Mesenchymal stem cell (in vitro differentiated cells and primary cell): ENCODE measurements around the gene PBOV1.

Experiments
- DNase-seq: peaks from one replicate; pipeline ENCODE4 v3.0.0-alpha.2; 2013
- H2AFZ ChIP-seq: one replicate; pipeline ENCODE4 v1.6.1; 2013; ENCODE audit warnings: low read depth, mild to moderate bottlenecking, control low read depth, inconsistent platforms, low read length, moderate library complexity
- H2AK5ac ChIP-seq: 2 replicates; pipeline ENCODE4 v1.6.1; 2013; ENCODE audit warnings: low read length, moderate library complexity, mild to moderate bottlenecking, inconsistent platforms; ENCODE audit not compliant: severe bottlenecking
- H2BK120ac ChIP-seq: one replicate; pipeline ENCODE4 v1.6.1; 2013; ENCODE audit warnings: low read depth, mild to moderate bottlenecking, inconsistent platforms, low read length, moderate library complexity
- H2BK12ac ChIP-seq, 2 experiments: one replicate each; pipeline ENCODE4 v1.6.1; 2013; ENCODE audit warnings: inconsistent platforms in 2 of 2, low read length in 2 of 2, mild to moderate bottlenecking in 2 of 2, moderate library complexity in 2 of 2, control low read depth in 1 of 2
- H2BK15ac ChIP-seq: one replicate; pipeline ENCODE4 v1.6.1; 2013; ENCODE audit warnings: mild to moderate bottlenecking, low read depth, inconsistent platforms; ENCODE audit not compliant: poor library complexity, severe bottlenecking
- H2BK5ac ChIP-seq: 2 replicates; pipeline ENCODE4 v1.6.1; 2013; ENCODE audit warnings: low read depth, mild to moderate bottlenecking, low read length, control low read depth, inconsistent platforms; ENCODE audit not compliant: poor library complexity, severe bottlenecking
- H3K14ac ChIP-seq, 2 experiments: one replicate each; pipeline ENCODE4 v1.6.1; 2013; ENCODE audit warnings: inconsistent platforms in 2 of 2, low read length in 2 of 2, control low read depth in 1 of 2, mild to moderate bottlenecking in 1 of 2, moderate library complexity in 1 of 2
- H3K18ac ChIP-seq, 2 experiments: one replicate each; pipeline ENCODE4 v1.6.1; 2013; ENCODE audit warnings: inconsistent platforms in 2 of 2, low read length in 2 of 2, control low read depth in 1 of 2, low read depth in 1 of 2, mild to moderate bottlenecking in 1 of 2
- H3K23ac ChIP-seq, 2 experiments: one replicate each; pipeline ENCODE4 v1.6.1; 2013; ENCODE audit warnings: inconsistent platforms in 2 of 2, low read length in 2 of 2, mild to moderate bottlenecking in 2 of 2, moderate library complexity in 2 of 2, control low read depth in 1 of 2
- H3K27ac ChIP-seq: 2 replicates; pipeline ENCODE4 v1.5.1; 2013; ENCODE audit warnings: mild to moderate bottlenecking, moderate library complexity, low read length, control low read depth, inconsistent platforms; ENCODE audit not compliant: poor library complexity, severe bottlenecking
- H3K27me3 ChIP-seq, 2 experiments: 2 replicates each; pipeline versions ENCODE4 v1.6.1 to v1.7.0; 2013; ENCODE audit warnings: low read length in 2 of 2, mild to moderate bottlenecking in 2 of 2, moderate library complexity in 2 of 2, control low read depth in 1 of 2, inconsistent platforms in 1 of 2; ENCODE audit not compliant: control insufficient read depth in 1 of 2, insufficient read depth in 1 of 2
- H3K36me3 ChIP-seq, 2 experiments: 2 replicates each; pipeline versions ENCODE4 v1.6.1 to v1.7.0; 2013; ENCODE audit warnings: low read length in 2 of 2, control low read depth in 1 of 2, inconsistent platforms in 1 of 2, low read depth in 1 of 2, mild to moderate bottlenecking in 1 of 2; ENCODE audit not compliant: insufficient read depth in 2 of 2, control insufficient read depth in 1 of 2
- H3K4ac ChIP-seq, 2 experiments: one replicate each; pipeline ENCODE4 v1.6.1; 2013; ENCODE audit warnings: inconsistent platforms in 2 of 2, low read length in 2 of 2, mild to moderate bottlenecking in 2 of 2, moderate library complexity in 2 of 2, control low read depth in 1 of 2, low read depth in 1 of 2
- H3K4me1 ChIP-seq: 2 replicates; pipeline ENCODE4 v1.6.1; 2013; ENCODE audit warnings: low read depth, low read length, control low read depth; ENCODE audit not compliant: control insufficient read depth, insufficient read depth
- H3K4me2 ChIP-seq: 2 replicates; pipeline ENCODE4 v1.6.1; 2013; ENCODE audit warnings: low read length, mild to moderate bottlenecking, inconsistent platforms; ENCODE audit not compliant: poor library complexity, severe bottlenecking
- H3K4me3 ChIP-seq, 2 experiments: 2 replicates each; pipeline versions ENCODE4 v1.5.1 to v1.7.0; 2013; ENCODE audit warnings: low read length in 2 of 2, mild to moderate bottlenecking in 2 of 2, control low read depth in 1 of 2, low read depth in 1 of 2; ENCODE audit not compliant: insufficient read depth in 1 of 2
- H3K79me1 ChIP-seq: replicated peaks from 2 replicates; pipeline ENCODE4 v1.6.1; 2013; ENCODE audit warnings: mild to moderate bottlenecking, control low read depth, low read length, inconsistent platforms; ENCODE audit not compliant: poor library complexity, severe bottlenecking
- H3K9ac ChIP-seq: 2 replicates; pipeline ENCODE4 v1.7.0; 2013; ENCODE audit warnings: mild to moderate bottlenecking, low read length, moderate library complexity
- H3K9me3 ChIP-seq: 2 replicates; pipeline ENCODE4 v1.7.0; 2013; ENCODE audit warnings: mild to moderate bottlenecking, low read length; ENCODE audit not compliant: control insufficient read depth
- H4K8ac ChIP-seq: one replicate; pipeline ENCODE4 v1.6.1; 2013; ENCODE audit warnings: inconsistent platforms, mild to moderate bottlenecking, low read length, moderate library complexity
- H4K91ac ChIP-seq: one replicate; pipeline ENCODE4 v1.6.1; 2013; ENCODE audit warnings: mild to moderate bottlenecking, low read length, inconsistent platforms
- WGBS: methylation state at CpG from one replicate; pipeline ENCODE4 v1.1.7; 2013; ENCODE audit warnings: mixed read lengths; 5-methylcytosine and 5-hydroxymethylcytosine counted together

PBOV1 gene

DNA sequence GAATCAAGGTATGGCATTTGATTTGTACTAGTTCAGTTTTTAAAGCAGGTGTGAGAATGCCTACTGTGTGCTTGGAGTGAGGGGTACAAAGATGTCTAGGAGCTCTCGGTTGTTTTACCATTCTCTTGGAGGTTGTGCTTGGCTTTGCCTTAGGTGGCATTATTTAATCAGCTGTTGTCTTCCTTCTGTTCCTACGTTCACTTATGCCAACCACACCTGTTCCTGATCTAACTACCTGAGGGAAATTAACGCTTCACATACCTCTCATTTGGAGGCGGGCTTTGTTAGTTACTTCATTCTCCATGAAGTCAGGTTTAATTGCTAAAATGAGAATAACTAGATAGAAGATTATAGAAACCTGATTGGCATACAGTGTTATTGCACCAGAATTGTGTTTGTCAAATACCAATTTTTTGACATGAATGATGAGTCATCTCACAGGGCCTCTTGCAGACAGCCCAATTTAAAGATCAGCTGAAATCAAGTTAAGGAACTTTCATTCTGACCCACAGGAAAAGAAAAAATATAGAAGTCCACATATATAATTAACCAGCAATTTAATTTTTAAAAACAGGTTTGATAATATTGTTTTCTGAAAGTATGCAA, 24.8 kb upstream of the PBOV1 start:
- no peaks in the 10 kb centered on the region for H3K36me3 ChIP-seq
- no peak overlapping the region for H2BK15ac ChIP-seq
- no peak overlapping the region for H3K23ac ChIP-seq
- no peak overlapping the region for H3K14ac ChIP-seq
- H3K18ac ChIP-seq, result no peak overlapping the region
- H2BK120ac ChIP-seq, result no peak overlapping the region
- no peak overlapping the region for H3K4me3 ChIP-seq
- no peaks in the 10 kb centered on the region for H3K27me3 ChIP-seq
- H3K9ac ChIP-seq, result no peak overlapping the region
- H3K79me1 ChIP-seq, result no peaks in the 10 kb centered on the region
- no peak overlapping the region for H2BK5ac ChIP-seq
- H3K4me2 ChIP-seq, result no peak overlapping the region
- H4K91ac ChIP-seq, result no peak overlapping the region
- 76% methylated on average over 3 of the region's 4 CpGs for WGBS
- no peak overlapping the region for H3K27ac ChIP-seq
- H3K4me1 ChIP-seq, result peaks cover 2% of the 10 kb centered on the region
- no peak overlapping the region for H2AK5ac ChIP-seq
- H3K4ac ChIP-seq, result no peak overlapping the region
- H2BK12ac ChIP-seq, result no peak overlapping the region
- no peak for DNase-seq
- H2AFZ ChIP-seq, result no peak overlapping the region
- H3K9me3 ChIP-seq, result no peaks in the 10 kb centered on the region
- H4K8ac ChIP-seq, result no peak overlapping the region

DNA sequence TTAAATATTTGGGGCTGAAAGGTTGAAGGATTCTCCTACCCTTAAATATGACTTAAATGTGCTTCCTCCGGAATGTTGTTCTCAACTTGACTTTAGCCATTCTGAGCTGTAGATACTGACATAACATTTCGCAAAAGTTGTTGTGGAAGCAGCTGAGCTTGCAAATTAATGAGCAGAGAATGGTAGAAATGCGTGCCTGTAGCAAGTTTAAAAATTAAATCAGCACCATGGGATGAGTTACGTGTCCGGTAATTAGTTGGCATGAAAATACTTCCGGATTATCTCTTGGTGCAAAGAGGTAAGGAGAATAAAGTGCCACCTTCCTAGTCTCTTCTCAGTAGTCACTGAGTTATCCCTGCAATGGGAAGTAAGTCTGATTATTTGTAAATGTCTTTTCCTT, 23.6 kb upstream of the PBOV1 start:
- Histone ChIP-seq H2BK120ac (no peak overlapping the region), H3K9ac (no peak overlapping the region), H4K8ac (no peak overlapping the region), H3K4me2 (no peak overlapping the region), H3K4me3 (no peak overlapping the region), H4K91ac (no peak overlapping the region), H3K36me3 (no peaks in the 10 kb centered on the region), H3K27ac (no peak overlapping the region), H3K4me1 (peaks cover 2% of the 10 kb centered on the region), H3K27me3 (no peaks in the 10 kb centered on the region), H3K4ac (no peak overlapping the region), H2BK12ac (no peak overlapping the region), H2BK5ac (no peak overlapping the region), H3K23ac (no peak overlapping the region), H3K9me3 (no peaks in the 10 kb centered on the region), H2BK15ac (no peak overlapping the region), H3K14ac (no peak overlapping the region), H2AK5ac (no peak overlapping the region), H3K18ac (no peak overlapping the region), H2AFZ (no peak overlapping the region), H3K79me1 (no peaks in the 10 kb centered on the region)
- WGBS, result 97% methylated on average over 6 of the region's 6 CpGs
- no peak for DNase-seq

DNA sequence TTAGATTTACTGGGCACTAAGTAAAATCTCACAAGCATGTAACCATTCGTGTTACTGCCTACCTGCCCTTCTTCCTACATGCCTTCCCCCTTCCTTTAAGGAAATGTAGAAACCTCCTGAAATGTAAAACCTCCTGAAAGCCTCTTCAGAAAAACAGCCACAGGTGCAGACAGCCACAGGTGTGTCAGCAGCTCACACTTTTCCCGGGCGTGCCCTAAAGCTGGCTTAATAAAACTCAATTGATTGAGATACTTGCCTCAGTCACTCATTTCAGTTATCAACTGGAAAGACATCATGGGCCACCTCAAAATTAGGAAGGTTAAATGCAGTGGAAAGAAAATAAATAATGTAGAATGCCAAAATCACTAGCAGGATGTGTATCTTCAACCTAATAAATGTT, 23.1 kb upstream of the PBOV1 start:
- Histone ChIP-seq H2BK5ac (no peak overlapping the region), H3K4ac (no peak overlapping the region)

DNA sequence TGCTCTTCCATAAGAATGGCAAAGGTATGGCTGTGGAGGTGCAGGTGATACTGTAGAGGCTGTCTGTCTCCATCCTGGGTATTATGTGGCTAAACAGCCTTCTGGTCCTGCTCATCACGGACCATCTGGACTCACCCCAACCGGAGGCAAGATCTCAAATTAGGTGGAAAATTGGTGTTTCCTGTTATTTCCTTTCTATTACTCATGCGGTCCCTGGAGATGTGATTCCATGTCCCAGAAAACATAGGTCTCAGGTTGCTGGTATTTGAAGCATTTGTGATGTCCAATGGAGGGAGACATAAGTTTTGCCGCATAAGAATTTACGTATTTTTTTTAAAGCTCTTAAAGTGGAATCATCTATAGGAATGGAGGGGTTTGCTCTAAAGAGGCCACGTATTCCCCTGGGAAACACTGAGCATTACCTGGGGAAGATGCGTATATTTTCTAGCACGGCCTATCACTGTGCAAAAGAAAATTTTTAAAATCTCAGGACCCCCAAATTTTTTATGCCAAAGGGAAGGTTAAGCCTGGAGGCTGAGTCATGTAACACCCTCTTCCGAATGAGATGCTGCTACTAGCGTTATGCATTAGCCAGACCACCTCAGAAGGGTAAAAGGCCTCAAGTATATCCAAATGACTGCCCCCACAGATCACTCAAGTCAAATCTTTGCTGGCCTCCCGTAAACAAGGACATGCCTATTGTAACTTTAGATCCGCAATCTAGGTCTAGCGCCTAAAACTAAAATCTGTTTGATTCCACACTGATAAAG, 22.4 kb upstream of the PBOV1 start:
- Histone ChIP-seq H3K36me3 (no peaks in the 10 kb centered on the region), H2BK120ac (no peak overlapping the region), H3K14ac (no peak overlapping the region), H3K27me3 (no peaks in the 10 kb centered on the region), H3K4me3 (no peak overlapping the region), H3K79me1 (no peaks in the 10 kb centered on the region), H3K4me2 (peak overlapping the region; percentile 33), H2BK5ac (no peak overlapping the region), H3K4ac (no peak overlapping the region), H2AFZ (no peak overlapping the region), H2AK5ac (peak overlapping the region; percentile 28), H3K18ac (no peak overlapping the region), H3K9me3 (no peaks in the 10 kb centered on the region), H3K9ac (no peak overlapping the region), H3K27ac (peak overlapping the region; percentile 43), H2BK12ac (no peak overlapping the region), H3K4me1 (peaks cover 2% of the 10 kb centered on the region), H4K91ac (no peak overlapping the region), H4K8ac (no peak overlapping the region), H3K23ac (no peak overlapping the region), H2BK15ac (no peak overlapping the region)
- DNase-seq, result peak; percentile 39
- WGBS, result 63% methylated on average over 13 of the region's 13 CpGs

More for the DNA sequence above, 23.1 kb upstream of the PBOV1 start:
- no peak overlapping the region for H3K23ac ChIP-seq
- H2BK120ac ChIP-seq, result no peak overlapping the region
- no peak overlapping the region for H2BK12ac ChIP-seq
- no peak overlapping the region for H3K27ac ChIP-seq
- 92% methylated on average over 3 of the region's 3 CpGs for WGBS
- no peak overlapping the region for H2AFZ ChIP-seq
- no peak overlapping the region for H3K4me2 ChIP-seq
- H3K9ac ChIP-seq, result no peak overlapping the region
- H4K8ac ChIP-seq, result no peak overlapping the region
- H3K27me3 ChIP-seq, result no peaks in the 10 kb centered on the region
- no peaks in the 10 kb centered on the region for H3K79me1 ChIP-seq
- H3K4me3 ChIP-seq, result no peak overlapping the region
- H3K4me1 ChIP-seq, result peaks cover 2% of the 10 kb centered on the region
- no peak for DNase-seq
- H2BK15ac ChIP-seq, result no peak overlapping the region
- H4K91ac ChIP-seq, result no peak overlapping the region
- no peaks in the 10 kb centered on the region for H3K9me3 ChIP-seq
- H3K36me3 ChIP-seq, result no peaks in the 10 kb centered on the region
- no peak overlapping the region for H3K14ac ChIP-seq
- H2AK5ac ChIP-seq, result no peak overlapping the region
- no peak overlapping the region for H3K18ac ChIP-seq
